ENCODE measurements around the gene MYBPH. TPM values are rescaled to one million over a fixed set of nuclear protein-coding genes. Genes with fewer than 3 reads are reported as not detected.

MYBPH gene
- total and polyA plus RNA-seq, 2 of the 13 experiments (the other 11 are each of a cell fraction or from before 2014, with no cell fraction given), result not detected

DNA sequence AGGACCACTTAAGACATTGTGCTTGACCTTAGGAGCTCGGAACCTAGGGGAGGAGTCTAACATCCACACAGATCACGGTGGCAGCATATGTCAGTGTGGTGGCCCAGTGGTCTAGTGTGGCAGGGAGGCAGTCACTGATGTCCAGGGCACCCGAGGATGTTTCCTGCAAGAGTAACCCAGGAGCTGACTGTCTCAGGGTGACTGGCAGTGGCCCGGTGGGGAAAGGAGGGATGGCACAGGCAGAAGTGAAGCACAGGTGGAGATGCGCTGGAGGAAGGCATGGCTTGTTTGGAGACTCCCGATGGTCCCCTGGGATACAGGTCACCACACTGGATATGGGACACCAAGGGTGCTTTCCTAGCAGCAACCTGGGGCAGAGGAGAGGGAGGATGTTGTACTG, 37.5 kb upstream of the MYBPH start:
- ChIA-PET CTCF (ENCODE audit: low intra/inter-chr PET ratio, low total read pairs) (no interaction called here), POLR2A (no interaction called here)
- H2AFZ ChIP-seq (ENCODE audit: low read length), result no peak overlapping the region
- TF ChIP-seq ZFAT (CRISPR knock-in tag; conservative IDR thresholded peaks at IDR 0.05), result no peak
- TF ChIP-seq KLF15 (CRISPR knock-in tag; IDR thresholded peaks at IDR 0.05; ENCODE audit: borderline replicate concordance), result no peak
- TF ChIP-seq, protein P1, sequence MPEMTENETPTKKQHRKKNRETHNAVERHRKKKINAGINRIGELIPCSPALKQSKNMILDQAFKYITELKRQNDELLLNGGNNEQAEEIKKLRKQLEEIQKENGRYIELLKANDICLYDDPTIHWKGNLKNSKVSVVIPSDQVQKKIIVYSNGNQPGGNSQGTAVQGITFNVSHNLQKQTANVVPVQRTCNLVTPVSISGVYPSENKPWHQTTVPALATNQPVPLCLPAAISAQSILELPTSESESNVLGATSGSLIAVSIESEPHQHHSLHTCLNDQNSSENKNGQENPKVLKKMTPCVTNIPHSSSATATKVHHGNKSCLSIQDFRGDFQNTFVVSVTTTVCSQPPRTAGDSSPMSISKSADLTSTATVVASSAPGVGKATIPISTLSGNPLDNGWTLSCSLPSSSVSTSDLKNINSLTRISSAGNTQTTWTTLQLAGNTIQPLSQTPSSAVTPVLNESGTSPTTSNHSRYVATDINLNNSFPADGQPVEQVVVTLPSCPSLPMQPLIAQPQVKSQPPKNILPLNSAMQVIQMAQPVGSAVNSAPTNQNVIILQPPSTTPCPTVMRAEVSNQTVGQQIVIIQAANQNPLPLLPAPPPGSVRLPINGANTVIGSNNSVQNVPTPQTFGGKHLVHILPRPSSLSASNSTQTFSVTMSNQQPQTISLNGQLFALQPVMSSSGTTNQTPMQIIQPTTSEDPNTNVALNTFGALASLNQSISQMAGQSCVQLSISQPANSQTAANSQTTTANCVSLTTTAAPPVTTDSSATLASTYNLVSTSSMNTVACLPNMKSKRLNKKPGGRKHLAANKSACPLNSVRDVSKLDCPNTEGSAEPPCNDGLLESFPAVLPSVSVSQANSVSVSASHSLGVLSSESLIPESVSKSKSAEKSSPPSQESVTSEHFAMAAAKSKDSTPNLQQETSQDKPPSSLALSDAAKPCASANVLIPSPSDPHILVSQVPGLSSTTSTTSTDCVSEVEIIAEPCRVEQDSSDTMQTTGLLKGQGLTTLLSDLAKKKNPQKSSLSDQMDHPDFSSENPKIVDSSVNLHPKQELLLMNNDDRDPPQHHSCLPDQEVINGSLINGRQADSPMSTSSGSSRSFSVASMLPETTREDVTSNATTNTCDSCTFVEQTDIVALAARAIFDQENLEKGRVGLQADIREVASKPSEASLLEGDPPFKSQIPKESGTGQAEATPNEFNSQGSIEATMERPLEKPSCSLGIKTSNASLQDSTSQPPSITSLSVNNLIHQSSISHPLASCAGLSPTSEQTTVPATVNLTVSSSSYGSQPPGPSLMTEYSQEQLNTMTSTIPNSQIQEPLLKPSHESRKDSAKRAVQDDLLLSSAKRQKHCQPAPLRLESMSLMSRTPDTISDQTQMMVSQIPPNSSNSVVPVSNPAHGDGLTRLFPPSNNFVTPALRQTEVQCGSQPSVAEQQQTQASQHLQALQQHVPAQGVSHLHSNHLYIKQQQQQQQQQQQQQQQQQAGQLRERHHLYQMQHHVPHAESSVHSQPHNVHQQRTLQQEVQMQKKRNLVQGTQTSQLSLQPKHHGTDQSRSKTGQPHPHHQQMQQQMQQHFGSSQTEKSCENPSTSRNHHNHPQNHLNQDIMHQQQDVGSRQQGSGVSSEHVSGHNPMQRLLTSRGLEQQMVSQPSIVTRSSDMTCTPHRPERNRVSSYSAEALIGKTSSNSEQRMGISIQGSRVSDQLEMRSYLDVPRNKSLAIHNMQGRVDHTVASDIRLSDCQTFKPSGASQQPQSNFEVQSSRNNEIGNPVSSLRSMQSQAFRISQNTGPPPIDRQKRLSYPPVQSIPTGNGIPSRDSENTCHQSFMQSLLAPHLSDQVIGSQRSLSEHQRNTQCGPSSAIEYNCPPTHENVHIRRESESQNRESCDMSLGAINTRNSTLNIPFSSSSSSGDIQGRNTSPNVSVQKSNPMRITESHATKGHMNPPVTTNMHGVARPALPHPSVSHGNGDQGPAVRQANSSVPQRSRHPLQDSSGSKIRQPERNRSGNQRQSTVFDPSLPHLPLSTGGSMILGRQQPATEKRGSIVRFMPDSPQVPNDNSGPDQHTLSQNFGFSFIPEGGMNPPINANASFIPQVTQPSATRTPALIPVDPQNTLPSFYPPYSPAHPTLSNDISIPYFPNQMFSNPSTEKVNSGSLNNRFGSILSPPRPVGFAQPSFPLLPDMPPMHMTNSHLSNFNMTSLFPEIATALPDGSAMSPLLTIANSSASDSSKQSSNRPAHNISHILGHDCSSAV (CRISPR knock-in tag; IDR thresholded peaks at IDR 0.05; ENCODE audit: borderline replicate concordance), result no peak
- TF ChIP-seq, protein P2, sequence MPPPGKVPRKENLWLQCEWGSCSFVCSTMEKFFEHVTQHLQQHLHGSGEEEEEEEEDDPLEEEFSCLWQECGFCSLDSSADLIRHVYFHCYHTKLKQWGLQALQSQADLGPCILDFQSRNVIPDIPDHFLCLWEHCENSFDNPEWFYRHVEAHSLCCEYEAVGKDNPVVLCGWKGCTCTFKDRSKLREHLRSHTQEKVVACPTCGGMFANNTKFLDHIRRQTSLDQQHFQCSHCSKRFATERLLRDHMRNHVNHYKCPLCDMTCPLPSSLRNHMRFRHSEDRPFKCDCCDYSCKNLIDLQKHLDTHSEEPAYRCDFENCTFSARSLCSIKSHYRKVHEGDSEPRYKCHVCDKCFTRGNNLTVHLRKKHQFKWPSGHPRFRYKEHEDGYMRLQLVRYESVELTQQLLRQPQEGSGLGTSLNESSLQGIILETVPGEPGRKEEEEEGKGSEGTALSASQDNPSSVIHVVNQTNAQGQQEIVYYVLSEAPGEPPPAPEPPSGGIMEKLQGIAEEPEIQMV (CRISPR knock-in tag; IDR thresholded peaks at IDR 0.05; ENCODE audit: low read depth), result no peak
- no peak for TF ChIP-seq NR2F6 (IDR thresholded peaks at IDR 0.05)
- TF ChIP-seq NR2F6 (CRISPR knock-in tag; IDR thresholded peaks at IDR 0.05), result no peak
- no peak for TF ChIP-seq TCF7 (IDR thresholded peaks at IDR 0.05; ENCODE audit: low read depth)
- in situ Hi-C loops (cut with HindIII; ENCODE audit: extremely low pct_ligation_motif_present, low pct_unique_long_range_greater_than_20kb), result no loop called here
- H3K27ac ChIP-seq (ENCODE audit: extremely low read length, insufficient read depth, low read length), result no peak overlapping the region
- H4K20me1 ChIP-seq (ENCODE audit: insufficient read depth, low read length), result no peaks in the 10 kb centered on the region; the same call in 1 of the 2 replicates
- H3K36me3 ChIP-seq (replicated peaks in 1 of 2; ENCODE audit: control insufficient read depth in 1 of 2, insufficient read depth in 2 of 2, low read length in 2 of 2), result no peaks in the 10 kb centered on the region
- H3K27me3 ChIP-seq (ENCODE audit: control insufficient read depth in 1 of 2, insufficient read depth in 2 of 2, low read length in 2 of 2), result peaks cover 0 to 22% of the 10 kb centered on the region in 2 experiments; a peak in 2 of 5 replicates
- H3K9ac ChIP-seq (ENCODE audit: insufficient read depth, low read depth, low read length), result no peak overlapping the region
- H3K4me3 ChIP-seq (replicated peaks in 1 of 3; ENCODE audit: insufficient read depth in 1 of 3, low read depth in 2 of 3, low read length in 3 of 3), result no peak overlapping the region
- no TSS peak for BruUV-seq (replicated peaks)
- 60% methylated on average over 6 of the region's 6 CpGs for WGBS (ENCODE audit: low lambda C conversion rate)
- no peaks in the 10 kb centered on the region for H3K79me2 ChIP-seq (ENCODE audit: insufficient read depth, low read length)
- peaks cover 16% of the 10 kb centered on the region for H3K4me1 ChIP-seq (ENCODE audit: insufficient read depth, low read length)
- no peak overlapping the region for H3K4me2 ChIP-seq (ENCODE audit: low read depth, low read length)
- DNase-seq (ENCODE audit: low spot score) (no peak), ATAC-seq (no peak), FAIRE-seq (no peak)
- no peaks in the 10 kb centered on the region for H3K9me3 ChIP-seq (ENCODE audit: low read length)
- intact Hi-C loops (cut with micrococcal nuclease; ENCODE audit: unreplicated experiment), result no loop called here

Data from HepG2 (cell line).